Endodermal cell (in vitro differentiated cells): ENCODE measurements around the gene KRTAP5-10. TPM values are rescaled to one million over a fixed set of nuclear protein-coding genes. Genes with fewer than 3 reads are reported as not detected.
A peak's percentile ranks its signal among the peaks of the same experiment; 100 is the strongest.
"Not testable (repeated sequence)": the region's sequence is repeated elsewhere in the genome, so short reads cannot be mapped to it uniquely, and the experiment has no call there.

Experiments used
- DNase-seq: peaks from one replicate; pipeline ENCODE4 v3.0.0-alpha.2; 2017
- H3K27ac ChIP-seq: 2 replicates; pipeline ENCODE4 v1.5.1; 2013; ENCODE audit warnings: mild to moderate bottlenecking, low read depth, low read length, moderate library complexity
- H3K27me3 ChIP-seq: 2 replicates; pipeline ENCODE4 v1.6.1; 2013; ENCODE audit warnings: mild to moderate bottlenecking, low read length, moderate library complexity; ENCODE audit not compliant: insufficient read depth, control insufficient read depth, poor library complexity, severe bottlenecking
- H3K36me3 ChIP-seq: 2 replicates; pipeline ENCODE4 v1.7.0; 2013; ENCODE audit warnings: mild to moderate bottlenecking, low read length, moderate library complexity; ENCODE audit not compliant: control insufficient read depth, insufficient read depth
- H3K4me1 ChIP-seq: one replicate; pipeline ENCODE4 v1.7.0; 2013; ENCODE audit warnings: low read length; ENCODE audit not compliant: control insufficient read depth, insufficient read depth
- H3K4me3 ChIP-seq: 2 replicates; pipeline ENCODE4 v1.5.1; 2013; ENCODE audit warnings: mild to moderate bottlenecking, low read length, moderate library complexity
- H3K9ac ChIP-seq: 2 replicates; pipeline ENCODE4 v1.6.1; 2013; ENCODE audit warnings: mild to moderate bottlenecking, low read length, moderate library complexity; ENCODE audit not compliant: poor library complexity, severe bottlenecking; ENCODE audit errors: extremely low read depth
- H3K9me3 ChIP-seq: 2 replicates; pipeline ENCODE4 v1.6.1; 2013; ENCODE audit warnings: mild to moderate bottlenecking, low read length, moderate library complexity; ENCODE audit not compliant: control insufficient read depth
- H3K27ac Mint-ChIP-seq: 2 replicates; pipeline ENCODE4 v1.8.0; 2020; ENCODE audit warnings: mixed read lengths
- H3K27me3 Mint-ChIP-seq: 2 replicates; pipeline ENCODE4 v1.8.0; 2021; ENCODE audit warnings: mild to moderate bottlenecking, mixed read lengths; ENCODE audit not compliant: insufficient read depth
- H3K36me3 Mint-ChIP-seq: 2 replicates; pipeline ENCODE4 v1.8.0; 2020; ENCODE audit warnings: low read depth, mixed read lengths
- H3K4me1 Mint-ChIP-seq: 2 replicates; pipeline ENCODE4 v1.8.0; 2020; ENCODE audit warnings: mixed read lengths
- H3K4me3 Mint-ChIP-seq: 2 replicates; pipeline ENCODE4 v1.8.0; 2020; ENCODE audit warnings: mild to moderate bottlenecking, moderate library complexity, mixed read lengths
- H3K9me3 Mint-ChIP-seq: 2 replicates; pipeline ENCODE4 v1.8.0; 2020; ENCODE audit warnings: mild to moderate bottlenecking, mixed read lengths
- CTCF ChIP-seq: fragments of 200-600 bp; sonication (generic); conservative IDR thresholded peaks from 2 replicates; pipeline ENCODE4 v1.5.0; 2021; ENCODE audit warnings: antibody characterized with exemption, mild to moderate bottlenecking
- whole genome bisulfite sequencing, 2 experiments: methylation state at CpG; one replicate each; pipeline versions ENCODE4 v1.1.5 to v1.1.7; 2013; ENCODE audit warnings: missing lambda C conversion rate in 2 of 2, mixed read lengths in 1 of 2; ENCODE audit not compliant: insufficient coverage in 1 of 2, insufficient read length in 1 of 2; 5-methylcytosine and 5-hydroxymethylcytosine counted together
- total RNA-seq, 2 donors: library from RNA; stranded (reverse); fragmentation: NEBNext Ultra II Directional in 1 of 2; extraction: Animal tissue kit (Norgen Biotek cat#: 25700) in 1 of 2; gene quantifications; 2 replicates in 1 of 2; 3 replicates in 1 of 2; pipeline ENCODE4 v1.2.1, GENCODE V29; 2021

KRTAP5-10 gene
- total RNA-seq, 2 donors from 2014 or later, result 0.29 TPM; not detected in 1

DNA sequence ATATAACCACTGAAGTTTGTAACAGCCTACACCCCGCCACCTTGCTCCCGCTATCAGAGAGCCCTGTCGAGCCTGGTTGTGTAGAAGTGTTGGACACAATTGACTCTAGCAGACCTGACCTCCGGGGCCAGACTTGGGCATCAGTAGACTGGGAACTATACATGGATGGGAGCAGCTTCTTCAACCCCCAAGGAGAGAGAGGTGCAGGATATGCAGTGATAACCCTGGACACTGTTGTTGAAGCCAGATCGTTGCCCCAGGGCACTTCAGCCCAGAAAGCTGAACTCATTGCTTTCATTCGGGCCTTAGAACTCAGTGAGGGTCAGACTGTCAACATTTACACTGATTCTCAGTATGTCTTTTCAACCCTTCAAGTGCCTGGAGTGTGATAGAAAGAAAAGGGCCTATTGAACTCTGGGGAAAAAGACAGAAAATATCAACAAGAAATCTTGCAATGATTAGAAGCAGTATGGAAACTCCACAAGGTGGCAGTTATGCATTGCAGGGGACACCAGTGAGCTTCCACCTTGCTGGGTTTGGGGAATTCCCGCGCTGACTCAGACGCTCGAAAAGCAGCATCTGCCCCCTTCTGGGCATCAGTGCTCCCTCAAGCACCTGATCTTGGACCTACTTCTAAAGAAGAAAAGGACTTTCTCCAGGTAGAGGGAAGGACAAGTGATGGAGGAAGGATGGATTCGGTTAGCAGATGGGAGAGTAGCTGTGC lies 23.6 kb downstream of the KRTAP5-10 start:
- H3K9ac ChIP-seq, H3K27me3 Mint-ChIP-seq, H3K9me3 ChIP-seq, H3K27ac Mint-ChIP-seq, H3K4me1 Mint-ChIP-seq, H3K36me3 Mint-ChIP-seq, H3K36me3 ChIP-seq, H3K4me3 Mint-ChIP-seq, H3K4me1 ChIP-seq, H3K4me3 ChIP-seq, H3K27me3 ChIP-seq: not testable (repeated sequence)
- DNase-seq, result peak; percentile 69
- H3K27ac ChIP-seq, result peak overlapping the region; percentile 11
- peak; percentile 70 for TF ChIP-seq CTCF
- WGBS, 2 experiments, result 52 to 60% methylated on average over 7 to 10 of the region's 11 CpGs
- peaks cover 14% of the 10 kb centered on the region for H3K9me3 Mint-ChIP-seq

- H3K27me3 Mint-ChIP-seq, H3K27ac Mint-ChIP-seq, H3K27me3 ChIP-seq, H3K4me1 Mint-ChIP-seq, H3K36me3 ChIP-seq, DNase-seq, H3K4me3 Mint-ChIP-seq, H3K4me1 ChIP-seq, H3K27ac ChIP-seq, H3K36me3 Mint-ChIP-seq, H3K9me3 ChIP-seq, H3K4me3 ChIP-seq, H3K9ac ChIP-seq: not testable (repeated sequence)
- peaks cover 19% of the 10 kb centered on the region for H3K9me3 Mint-ChIP-seq
- 71 to 81% methylated on average over 1 to 8 of the region's 8 CpGs for WGBS, 2 experiments
These were observed 24.2 kb downstream of the KRTAP5-10 start for GRCh38 chr11:71589546-71589920.

- 93 to 97% methylated on average over 9 to 11 of the region's 11 CpGs for WGBS, 2 experiments
- H3K4me1 ChIP-seq, H3K36me3 ChIP-seq, DNase-seq, H3K9ac ChIP-seq, H3K4me3 Mint-ChIP-seq, H3K4me1 Mint-ChIP-seq, H3K36me3 Mint-ChIP-seq, H3K9me3 ChIP-seq, H3K27me3 ChIP-seq, H3K4me3 ChIP-seq, H3K27ac ChIP-seq, H3K9me3 Mint-ChIP-seq, H3K27ac Mint-ChIP-seq: not testable (repeated sequence)
- peaks cover 20% of the 10 kb centered on the region for H3K27me3 Mint-ChIP-seq
These were observed 37.9 kb downstream of the KRTAP5-10 start for GRCh38 chr11:71603221-71603620.

GRCh38 chr11:71604798-71605488 lies 39.6 kb downstream of the KRTAP5-10 start:
- not testable (repeated sequence) for H3K9me3 Mint-ChIP-seq, H3K4me3 ChIP-seq, H3K4me3 Mint-ChIP-seq, H3K27me3 ChIP-seq, H3K36me3 Mint-ChIP-seq, H3K36me3 ChIP-seq, H3K9me3 ChIP-seq, H3K27ac Mint-ChIP-seq, H3K27ac ChIP-seq, H3K4me1 ChIP-seq, H3K4me1 Mint-ChIP-seq, H3K9ac ChIP-seq
- peak; percentile 64 for DNase-seq
- WGBS, 2 experiments, result 10 to 32% methylated on average over 2 to 11 of the region's 17 CpGs
- peaks cover 26% of the 10 kb centered on the region for H3K27me3 Mint-ChIP-seq
- peak; percentile 73 for TF ChIP-seq CTCF
